CD4-positive, CD25-positive, alpha-beta regulatory T cell (primary cell): ENCODE data around the gene OR4A47. TPM values are rescaled to one million over a fixed set of nuclear protein-coding genes. Genes with fewer than 3 reads are reported as not detected.
"Not testable (repeated sequence)": the region's sequence is repeated elsewhere in the genome, so short reads cannot be mapped to it uniquely, and the experiment has no call there.

ENCODE experiments used
- ATAC-seq, 2 donors: fragments of 150-1000 bp; cut with Tn5 transposase; one replicate each; pipeline ENCODE4 v1.10.0; 2021; ENCODE audit warnings: low read depth in 2 of 2, moderate number of reproducible peaks in 2 of 2, moderate library complexity in 1 of 2
- DNase-seq, 3 donors: peaks; one replicate each; pipeline versions ENCODE4 v3.0.0 to v3.0.0-alpha.2; 2012 to 2022; ENCODE audit warnings: mixed read lengths in 1 of 3
- H3K27ac ChIP-seq: one replicate; pipeline ENCODE4 v1.7.0; 2013; ENCODE audit warnings: mild to moderate bottlenecking, low read length; ENCODE audit not compliant: insufficient read depth, poor library complexity, severe bottlenecking
- H3K27me3 ChIP-seq: one replicate; pipeline ENCODE4 v1.7.0; 2013; ENCODE audit warnings: low read length; ENCODE audit not compliant: control insufficient read depth, insufficient read depth
- H3K36me3 ChIP-seq: one replicate; pipeline ENCODE4 v1.7.0; 2013; ENCODE audit warnings: mild to moderate bottlenecking, low read length, moderate library complexity; ENCODE audit not compliant: control insufficient read depth, insufficient read depth
- H3K4me1 ChIP-seq: 2 replicates; pipeline ENCODE4 v1.7.0; 2013; ENCODE audit warnings: mild to moderate bottlenecking, low read length; ENCODE audit not compliant: insufficient read depth, control insufficient read depth, poor library complexity, severe bottlenecking
- H3K4me3 ChIP-seq: one replicate; pipeline ENCODE4 v1.7.0; 2013; ENCODE audit warnings: low read depth, mild to moderate bottlenecking, low read length, moderate library complexity
- H3K9me3 ChIP-seq, 2 experiments: 1 replicate in 1 of 2; 2 replicates in 1 of 2; pipeline ENCODE4 v1.7.0; 2013; ENCODE audit warnings: low read length in 2 of 2, mild to moderate bottlenecking in 1 of 2, moderate library complexity in 1 of 2; ENCODE audit not compliant: control insufficient read depth in 2 of 2
- H3K27ac Mint-ChIP-seq, 3 donors: one replicate each; pipeline ENCODE4 v1.8.0; 2020 to 2022; ENCODE audit warnings: mild to moderate bottlenecking in 3 of 3, mixed read lengths in 3 of 3, moderate library complexity in 2 of 3
- H3K27me3 Mint-ChIP-seq: one replicate; pipeline ENCODE4 v1.8.0; 2022; ENCODE audit warnings: mild to moderate bottlenecking, mixed read lengths
- H3K36me3 Mint-ChIP-seq: one replicate; pipeline ENCODE4 v1.8.0; 2020; ENCODE audit warnings: mixed read lengths
- H3K4me1 Mint-ChIP-seq, 4 donors: one replicate each; pipeline ENCODE4 v1.8.0; 2020 to 2022; ENCODE audit warnings: mixed read lengths in 4 of 4, mild to moderate bottlenecking in 1 of 4
- H3K4me3 Mint-ChIP-seq, 4 donors: one replicate each; pipeline ENCODE4 v1.8.0; 2020 to 2022; ENCODE audit warnings: mild to moderate bottlenecking in 4 of 4, mixed read lengths in 4 of 4, moderate library complexity in 3 of 4
- H3K9me3 Mint-ChIP-seq, 7 donors: one replicate each; pipeline ENCODE4 v1.8.0; 2020 to 2022; ENCODE audit warnings: mixed read lengths in 7 of 7, mild to moderate bottlenecking in 3 of 7, moderate library complexity in 2 of 7
- polyA plus RNA-seq, 4 donors: library from polyadenylated mRNA; unstranded; fragments of 300-500 nt; fragmentation: Illumina TruSeq; gene quantifications; one replicate each; pipeline ENCODE4 v1.2.3, GENCODE V29; 2021
- total RNA-seq: library from RNA; stranded (reverse); gene quantifications from one replicate; pipeline ENCODE4 v1.2.3, GENCODE V29; 2022

OR4A47 gene
- not detected for total RNA-seq
- polyA plus RNA-seq: not detected

- not testable (repeated sequence) for H3K27ac ChIP-seq, H3K36me3 Mint-ChIP-seq, ATAC-seq, H3K9me3 ChIP-seq, H3K4me1 ChIP-seq, H3K4me3 Mint-ChIP-seq, DNase-seq, H3K36me3 ChIP-seq, H3K27me3 ChIP-seq, H3K9me3 Mint-ChIP-seq, H3K4me3 ChIP-seq, H3K27ac Mint-ChIP-seq, H3K4me1 Mint-ChIP-seq
- peaks cover 11% of the 10 kb centered on the region for H3K27me3 Mint-ChIP-seq
These were observed at the start of gene OR4A47 for GRCh38 chr11:48488493-48488892. Gene OR4A47 (plus strand): TSS chr11:48488793. CDS start chr11:48488793, 0 bp downstream.

GRCh38 chr11:48455909-48456308 is 32.7 kb upstream of the OR4A47 start:
- not testable (repeated sequence) for H3K27ac ChIP-seq, H3K27ac Mint-ChIP-seq, ATAC-seq, H3K9me3 ChIP-seq, H3K4me1 Mint-ChIP-seq, H3K27me3 Mint-ChIP-seq, H3K4me3 Mint-ChIP-seq, DNase-seq, H3K36me3 ChIP-seq, H3K36me3 Mint-ChIP-seq, H3K27me3 ChIP-seq, H3K4me1 ChIP-seq, H3K4me3 ChIP-seq
- H3K9me3 Mint-ChIP-seq: peaks cover 3 to 19% (median 9%) of the 10 kb centered on the region in 7 donors

GRCh38 chr11:48473966-48474365 is 14.6 kb upstream of the OR4A47 start:
- H3K4me1 ChIP-seq, ATAC-seq, H3K4me3 ChIP-seq, H3K27ac ChIP-seq, H3K27ac Mint-ChIP-seq, H3K9me3 ChIP-seq, H3K9me3 Mint-ChIP-seq, H3K36me3 ChIP-seq, H3K4me1 Mint-ChIP-seq, H3K4me3 Mint-ChIP-seq, H3K27me3 ChIP-seq, H3K27me3 Mint-ChIP-seq, H3K36me3 Mint-ChIP-seq, DNase-seq: not testable (repeated sequence)

GRCh38 chr11:48474703-48475102 is 13.9 kb upstream of the OR4A47 start:
- H3K36me3 Mint-ChIP-seq, H3K4me3 ChIP-seq, ATAC-seq, H3K27ac ChIP-seq, H3K27ac Mint-ChIP-seq, H3K4me1 Mint-ChIP-seq, H3K27me3 ChIP-seq, DNase-seq, H3K36me3 ChIP-seq, H3K4me3 Mint-ChIP-seq, H3K27me3 Mint-ChIP-seq, H3K9me3 ChIP-seq, H3K4me1 ChIP-seq, H3K9me3 Mint-ChIP-seq: not testable (repeated sequence)

GRCh38 chr11:48506169-48506568 is 17.6 kb downstream of the OR4A47 start:
- ATAC-seq, H3K36me3 Mint-ChIP-seq, H3K4me3 ChIP-seq, H3K27ac Mint-ChIP-seq, H3K36me3 ChIP-seq, H3K4me3 Mint-ChIP-seq, H3K27me3 ChIP-seq, H3K27me3 Mint-ChIP-seq, H3K27ac ChIP-seq, H3K9me3 ChIP-seq, DNase-seq, H3K4me1 ChIP-seq, H3K4me1 Mint-ChIP-seq: not testable (repeated sequence)
- H3K9me3 Mint-ChIP-seq: peaks cover 0 to 15% (median 2%) of the 10 kb centered on the region in 7 donors

- no peaks in the 10 kb centered on the region for H3K27me3 Mint-ChIP-seq
- H3K9me3 Mint-ChIP-seq: peaks cover 0 to 11% (median 3%) of the 10 kb centered on the region in 7 donors
- no peaks in the 10 kb centered on the region for H3K36me3 ChIP-seq
- ATAC-seq (no peak), DNase-seq (no peak)
- no peak overlapping the region for H3K4me3 Mint-ChIP-seq
- H3K27me3 ChIP-seq: no peaks in the 10 kb centered on the region
- H3K4me1 Mint-ChIP-seq: no peaks in the 10 kb centered on the region
- H3K27ac ChIP-seq: no peak overlapping the region
- H3K27ac Mint-ChIP-seq: no peak overlapping the region
- H3K9me3 ChIP-seq: no peaks in the 10 kb centered on the region
- no peaks in the 10 kb centered on the region for H3K36me3 Mint-ChIP-seq
- no peaks in the 10 kb centered on the region for H3K4me1 ChIP-seq
- no peak overlapping the region for H3K4me3 ChIP-seq
These were observed 50.4 kb downstream of the OR4A47 start for GRCh38 chr11:48538991-48539390.

Other genes with a start within 250 kb of the OR4A47 start
- not detected for gene OR4X2, start 243.7 kb upstream of the OR4A47 start, total RNA-seq
- gene OR4X2, start 243.7 kb upstream of the OR4A47 start, polyA plus RNA-seq: not detected
- gene OR4X1, start 224.9 kb upstream of the OR4A47 start, total RNA-seq: not detected
- not detected for gene OR4X1, start 224.9 kb upstream of the OR4A47 start, polyA plus RNA-seq
- gene OR4S1, start 182.6 kb upstream of the OR4A47 start, total RNA-seq: not detected
- not detected for gene OR4S1, start 182.6 kb upstream of the OR4A47 start, polyA plus RNA-seq
- gene OR4C3, start 163.9 kb upstream of the OR4A47 start, total RNA-seq: not detected
- not detected for gene OR4C3, start 163.9 kb upstream of the OR4A47 start, polyA plus RNA-seq
- gene OR4C5, start 122.3 kb upstream of the OR4A47 start, total RNA-seq: not detected
- not detected for gene OR4C5, start 122.3 kb upstream of the OR4A47 start, polyA plus RNA-seq